GM18870 (cell line): ENCODE data around the gene IL4R.
"Not testable (repeated sequence)": the region's sequence is repeated elsewhere in the genome, so short reads cannot be mapped to it uniquely, and the experiment has no call there.

Experiments used
- ATAC-seq: cut with Tn5 transposase; IDR thresholded peaks from one replicate; pipeline ENCODE4 v1.9.1; 2021; ENCODE audit warnings: moderate library complexity; ENCODE audit not compliant: unreplicated experiment

IL4R gene

GRCh38 chr16:27327586-27327915 is 13.8 kb downstream of the IL4R start:
- ATAC-seq, result no peak

DNA sequence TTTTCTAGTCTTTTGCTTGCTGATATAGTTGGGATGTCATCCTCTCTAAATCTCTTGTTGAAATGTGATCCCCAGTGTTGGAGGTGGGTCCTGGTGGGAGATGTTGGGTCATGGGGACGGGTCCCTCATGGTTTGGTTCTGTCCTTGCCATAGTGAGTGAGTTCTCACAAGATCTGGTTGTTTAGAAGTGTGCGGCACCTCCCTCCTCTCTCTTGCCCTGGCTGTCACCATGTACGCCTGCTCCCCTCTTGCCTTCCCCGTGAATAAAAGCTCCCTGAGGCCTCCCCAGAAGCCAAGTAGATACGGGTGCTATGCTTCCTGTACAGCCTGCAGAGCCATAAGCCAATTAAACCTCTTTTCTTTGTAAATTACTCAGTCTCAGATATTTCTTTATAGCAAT is 15.2 kb downstream of the IL4R start:
- ATAC-seq, result no peak

DNA sequence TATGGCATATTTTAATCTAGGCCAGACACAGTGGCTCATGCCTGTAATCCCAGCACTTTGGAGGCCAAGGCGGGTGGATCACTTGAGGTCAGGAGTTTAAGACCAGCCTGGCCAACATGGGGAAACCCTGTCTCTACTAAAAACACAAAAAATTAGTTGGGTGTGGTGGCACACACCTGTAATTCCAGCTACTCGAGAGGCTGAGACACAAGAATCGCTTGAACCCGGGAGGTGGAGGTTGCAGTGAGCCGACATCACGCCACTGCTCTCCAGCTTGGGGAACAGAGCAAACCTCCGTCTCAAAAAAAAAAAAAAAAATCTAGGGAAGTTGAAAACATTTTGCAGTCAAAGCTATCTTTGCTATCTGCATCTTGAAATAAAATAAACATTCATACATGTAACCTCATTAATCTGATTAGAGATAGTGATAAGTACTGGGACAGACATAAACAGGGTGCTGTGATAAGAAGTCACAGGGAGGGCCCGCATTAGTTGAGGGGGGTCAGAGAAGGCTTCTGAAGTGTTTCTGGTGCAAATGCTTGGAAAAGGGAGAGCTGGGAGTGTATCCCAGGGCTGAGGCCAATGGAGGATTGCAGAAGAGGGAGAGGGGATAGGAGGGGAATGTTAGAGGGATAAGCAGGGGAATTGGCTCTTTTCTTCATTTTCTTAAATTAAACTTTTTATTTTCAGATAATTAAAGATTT is 15.8 kb downstream of the IL4R start:
- ATAC-seq, result not testable (repeated sequence)

DNA sequence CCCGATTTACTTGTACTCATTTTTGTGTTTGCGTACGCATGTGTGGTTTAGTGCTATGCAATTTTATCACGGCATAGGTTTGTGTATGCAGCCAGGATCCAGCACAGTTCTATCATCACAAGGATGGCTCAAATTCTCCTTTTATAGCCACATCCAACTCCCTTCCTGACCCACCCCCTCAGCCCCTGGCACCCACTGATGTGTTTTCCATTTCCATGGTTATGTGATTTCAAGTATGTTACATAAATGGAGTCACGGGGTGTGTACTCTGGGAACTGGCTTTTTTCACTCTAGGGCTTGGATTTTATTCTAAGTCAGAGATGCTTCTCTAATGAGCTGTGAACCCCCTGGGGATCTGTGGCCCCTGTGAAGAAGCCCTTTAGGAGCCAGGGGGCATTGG is 16.8 kb downstream of the IL4R start:
- ATAC-seq, result no peak

- no peak for ATAC-seq
Measured at GRCh38 chr16:27332105-27332504, 18.3 kb downstream of the IL4R start.

GRCh38 chr16:27333104-27333503 is 19.3 kb downstream of the IL4R start:
- no peak for ATAC-seq

- no peak for ATAC-seq
Measured at GRCh38 chr16:27333549-27333948, 19.8 kb downstream of the IL4R start.

DNA sequence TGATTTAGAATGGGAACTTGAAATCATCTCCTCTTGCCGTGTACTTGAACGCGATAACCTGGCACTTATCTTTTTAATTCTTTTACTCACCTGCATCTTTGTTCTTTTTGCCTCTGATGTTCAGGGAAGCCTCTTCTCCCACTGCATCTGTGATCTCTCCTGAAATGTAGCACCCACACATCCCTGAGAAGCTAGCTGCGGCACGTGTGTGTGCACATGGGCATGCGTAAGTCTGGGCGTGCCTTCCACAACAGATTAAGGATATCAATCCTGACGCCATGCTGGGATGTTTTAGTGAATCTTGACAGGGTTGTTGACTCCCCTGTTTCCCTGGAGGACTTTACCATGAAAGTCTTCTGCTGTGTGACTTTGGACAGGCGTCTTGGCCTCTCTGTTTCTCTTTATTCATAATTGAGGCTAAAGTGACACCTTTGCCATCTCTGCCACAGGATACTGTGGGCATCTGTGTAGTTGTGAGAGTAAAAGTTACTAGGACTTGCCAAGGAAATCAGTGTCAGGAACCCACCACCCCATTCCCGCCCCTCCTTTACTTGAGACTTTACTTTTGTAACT is 20.5 kb downstream of the IL4R start:
- ATAC-seq, result no peak

GRCh38 chr16:27334838-27335237 is 21.1 kb downstream of the IL4R start:
- ATAC-seq, result no peak

DNA sequence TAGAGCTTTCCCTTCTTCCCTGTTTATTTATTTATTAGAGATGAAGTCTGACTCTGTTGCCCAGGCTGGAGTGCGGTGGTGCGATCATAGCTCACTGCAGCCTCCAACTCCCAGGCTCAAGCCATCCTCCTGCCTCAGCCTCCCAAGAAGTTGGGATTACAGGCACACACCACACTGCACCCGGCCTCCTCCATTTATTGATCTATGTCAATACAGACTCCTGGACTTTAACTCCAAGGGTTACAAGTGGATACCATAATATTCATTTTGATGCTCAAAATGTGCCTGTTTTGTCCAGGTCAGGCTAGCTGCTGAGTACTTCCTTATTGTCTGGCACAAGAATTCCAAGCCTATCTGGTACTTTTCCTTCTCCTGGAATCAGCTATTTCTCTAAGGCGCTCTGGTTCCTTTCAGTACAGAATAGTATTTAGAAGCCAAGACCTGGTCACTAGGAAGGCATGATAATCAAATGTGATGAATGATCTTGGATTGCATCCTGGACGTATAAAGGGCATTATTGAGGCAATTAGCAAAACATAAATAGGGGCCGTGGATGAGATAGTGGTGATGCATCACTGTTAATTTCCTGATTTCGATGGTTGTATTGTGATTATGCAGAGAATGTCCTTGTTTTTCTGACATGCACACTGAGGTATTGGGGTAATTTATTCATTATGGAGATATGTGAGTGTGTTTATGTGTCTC is 21.7 kb downstream of the IL4R start:
- no peak for ATAC-seq

GRCh38 chr16:27337024-27337423 is 23.2 kb downstream of the IL4R start:
- no peak for ATAC-seq

DNA sequence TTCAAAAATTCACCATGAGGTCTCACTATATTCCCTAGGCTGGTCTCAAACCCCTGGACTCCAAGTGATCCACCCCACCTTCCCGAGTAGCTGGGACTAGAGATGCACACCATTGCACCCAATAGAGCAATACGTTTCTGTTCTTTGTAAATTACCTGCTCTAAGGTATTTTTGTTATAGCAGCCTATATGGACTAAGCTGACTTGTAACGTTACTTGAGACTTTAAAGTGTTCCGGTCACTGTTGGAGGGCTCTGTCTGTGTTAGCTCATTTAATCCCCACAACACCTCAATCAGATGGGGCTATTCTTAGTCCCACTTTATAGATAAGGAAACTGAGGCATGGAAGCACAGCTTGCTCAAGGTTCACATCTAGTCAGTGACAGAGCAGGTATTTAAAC is 25.4 kb downstream of the IL4R start:
- no peak for ATAC-seq

GRCh38 chr16:27340654-27341053 is 26.9 kb downstream of the IL4R start:
- ATAC-seq, result no peak

GRCh38 chr16:27341549-27341948 is 27.8 kb downstream of the IL4R start:
- no peak for ATAC-seq

- ATAC-seq, result no peak
Measured at GRCh38 chr16:27341971-27342370, 28.2 kb downstream of the IL4R start.

DNA sequence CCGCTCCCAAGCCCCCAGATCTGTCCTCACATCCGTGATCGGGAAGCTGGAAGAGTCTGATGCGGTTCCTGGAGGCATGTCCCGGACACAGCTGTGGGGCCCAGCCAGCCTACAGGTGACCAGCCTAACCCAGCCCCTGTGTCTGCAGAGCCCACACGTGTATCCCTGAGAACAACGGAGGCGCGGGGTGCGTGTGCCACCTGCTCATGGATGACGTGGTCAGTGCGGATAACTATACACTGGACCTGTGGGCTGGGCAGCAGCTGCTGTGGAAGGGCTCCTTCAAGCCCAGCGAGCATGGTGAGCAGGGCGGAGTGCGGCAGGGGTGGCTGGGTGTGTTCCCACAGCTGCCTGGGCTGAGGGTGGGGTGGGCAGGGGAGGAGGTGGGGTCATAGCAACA is 30.9 kb downstream of the IL4R start:
- no peak for ATAC-seq

- no peak for ATAC-seq
Measured at GRCh38 chr16:27345201-27345600, 31.4 kb downstream of the IL4R start.

DNA sequence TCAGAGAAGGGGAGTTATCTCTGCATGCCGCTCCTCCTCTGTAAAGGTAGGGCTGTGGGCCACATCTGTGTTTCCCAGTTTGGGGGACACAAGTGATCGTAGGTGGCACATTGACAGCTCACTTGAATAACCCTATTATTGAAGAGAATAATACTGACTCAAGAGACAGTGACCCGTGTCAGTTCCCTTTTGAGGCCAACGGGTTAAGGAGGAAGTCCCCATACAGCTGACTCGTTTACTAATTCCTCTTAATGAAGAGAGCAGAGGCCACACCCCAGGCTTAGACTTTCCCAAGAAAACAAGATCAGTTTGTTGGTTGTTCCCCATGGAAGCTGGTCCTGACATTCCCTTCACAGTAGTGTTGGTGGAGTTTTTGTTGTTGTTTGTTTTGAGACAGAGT is 33.0 kb downstream of the IL4R start:
- no peak for ATAC-seq

DNA sequence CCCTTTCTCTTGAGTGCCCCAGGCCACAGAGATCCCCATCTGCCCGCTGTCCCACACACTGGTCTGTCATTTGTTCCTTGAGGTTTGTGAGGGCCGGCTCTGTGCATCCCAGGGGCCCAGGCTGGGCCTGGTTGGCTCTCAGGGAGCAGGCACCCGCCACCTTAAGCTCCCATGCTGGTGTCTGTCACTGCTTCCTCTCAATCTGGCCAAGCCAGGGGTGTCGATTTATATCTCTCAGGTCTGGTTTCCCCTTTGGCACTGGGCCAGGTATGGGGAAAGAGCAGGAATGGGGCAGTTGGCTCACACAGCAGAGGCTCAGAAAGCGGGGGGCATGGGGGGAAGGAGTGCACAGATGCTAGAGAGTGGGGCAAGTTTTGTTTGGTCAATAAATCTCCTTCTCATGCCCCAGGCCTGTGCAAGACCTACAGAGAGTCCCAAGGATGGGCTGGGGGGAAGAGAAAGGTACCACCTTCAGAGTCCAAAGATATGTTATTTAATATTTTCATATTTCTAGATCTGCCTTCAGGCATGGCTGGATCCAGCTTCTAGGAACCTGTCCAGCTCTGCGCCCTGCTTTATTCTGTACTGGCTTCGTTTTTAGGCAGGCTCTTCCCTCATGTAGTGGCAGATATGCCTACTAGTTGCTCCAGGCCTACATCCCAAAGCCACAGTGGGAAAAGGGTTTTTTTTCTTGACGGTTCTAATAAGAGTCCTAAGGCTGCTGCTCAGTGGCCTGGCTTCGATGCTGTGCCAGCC is 34.3 kb downstream of the IL4R start:
- ATAC-seq, result no peak

DNA sequence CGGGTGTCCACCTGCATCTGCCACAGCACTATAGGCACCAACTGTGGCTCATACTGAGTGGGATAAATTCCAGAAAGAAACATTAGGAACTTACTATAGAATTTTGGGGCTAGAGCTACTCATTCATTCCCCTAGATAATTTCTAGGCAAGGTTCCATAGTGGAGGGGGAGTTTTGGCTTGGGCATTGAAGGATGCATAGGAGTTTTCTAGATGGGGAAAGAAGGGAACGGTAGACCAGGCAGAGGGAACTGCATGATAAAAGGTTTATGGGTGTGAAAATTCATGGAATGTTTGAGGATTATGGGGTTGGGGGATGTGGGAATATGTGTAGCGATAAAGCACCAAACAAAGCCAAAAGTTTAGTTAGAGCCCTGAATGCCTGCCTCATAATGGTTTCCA is 35.5 kb downstream of the IL4R start:
- no peak for ATAC-seq

- ATAC-seq, result no peak
Measured at GRCh38 chr16:27350006-27350405, 36.2 kb downstream of the IL4R start.

- ATAC-seq, result no peak
Measured at GRCh38 chr16:27351989-27352388, 38.2 kb downstream of the IL4R start.
